ENCODE results near the gene STPG4.

DNA sequence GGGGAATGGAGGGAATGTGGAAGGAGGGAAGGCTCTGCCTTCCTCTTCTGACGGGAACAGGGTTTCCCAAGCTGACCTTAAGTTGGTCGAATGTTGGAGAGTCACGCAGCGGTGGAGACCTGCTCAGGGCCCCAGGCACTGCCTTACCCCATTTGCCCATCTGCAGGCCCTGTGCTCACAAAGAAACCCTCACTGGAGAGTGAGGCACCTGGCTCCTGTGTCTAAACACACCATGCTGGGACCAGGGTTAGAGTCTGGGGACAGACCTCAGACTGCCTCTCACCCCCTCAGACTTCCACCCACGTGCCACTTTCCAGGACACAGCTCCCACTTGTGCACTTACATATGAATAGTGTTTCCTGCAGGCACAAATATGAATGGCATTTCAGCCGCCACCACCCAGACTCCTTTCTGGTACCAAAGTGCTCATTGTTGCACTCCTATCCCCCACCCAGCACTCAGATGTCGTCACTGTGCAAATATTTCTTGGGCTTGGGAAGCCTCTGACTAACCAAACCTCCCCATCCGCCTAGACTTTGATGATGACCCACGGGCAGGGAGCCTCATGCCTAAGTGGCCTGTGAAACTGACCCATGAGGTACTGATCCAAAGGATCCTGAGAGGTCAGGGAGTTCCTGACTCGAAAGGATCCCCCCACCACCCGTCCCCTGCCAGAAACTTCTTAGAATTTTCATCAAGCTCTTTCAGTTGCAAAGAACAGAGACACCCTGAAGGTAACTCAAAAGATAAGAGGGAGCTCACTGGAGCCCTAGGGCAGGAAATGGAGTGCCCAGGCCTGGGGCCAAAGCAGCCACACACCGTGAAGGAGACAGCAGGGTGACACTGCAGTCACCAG is 78.3 kb downstream of the STPG4 start:
- TF ChIP-seq, protein P1, sequence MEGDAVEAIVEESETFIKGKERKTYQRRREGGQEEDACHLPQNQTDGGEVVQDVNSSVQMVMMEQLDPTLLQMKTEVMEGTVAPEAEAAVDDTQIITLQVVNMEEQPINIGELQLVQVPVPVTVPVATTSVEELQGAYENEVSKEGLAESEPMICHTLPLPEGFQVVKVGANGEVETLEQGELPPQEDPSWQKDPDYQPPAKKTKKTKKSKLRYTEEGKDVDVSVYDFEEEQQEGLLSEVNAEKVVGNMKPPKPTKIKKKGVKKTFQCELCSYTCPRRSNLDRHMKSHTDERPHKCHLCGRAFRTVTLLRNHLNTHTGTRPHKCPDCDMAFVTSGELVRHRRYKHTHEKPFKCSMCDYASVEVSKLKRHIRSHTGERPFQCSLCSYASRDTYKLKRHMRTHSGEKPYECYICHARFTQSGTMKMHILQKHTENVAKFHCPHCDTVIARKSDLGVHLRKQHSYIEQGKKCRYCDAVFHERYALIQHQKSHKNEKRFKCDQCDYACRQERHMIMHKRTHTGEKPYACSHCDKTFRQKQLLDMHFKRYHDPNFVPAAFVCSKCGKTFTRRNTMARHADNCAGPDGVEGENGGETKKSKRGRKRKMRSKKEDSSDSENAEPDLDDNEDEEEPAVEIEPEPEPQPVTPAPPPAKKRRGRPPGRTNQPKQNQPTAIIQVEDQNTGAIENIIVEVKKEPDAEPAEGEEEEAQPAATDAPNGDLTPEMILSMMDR (IDR thresholded peaks at IDR 0.05): peak in 3 of 6 experiments; percentile 19 to 55 (median 40)
- TF ChIP-seq POLR2AphosphoS5 (IDR thresholded peaks at IDR 0.05): peak; percentile 22 to 75
- peak in 1 of 4 donors; percentile 3 for TF ChIP-seq POLR2A (IDR thresholded peaks at IDR 0.05)

Data from upper lobe of left lung (tissue), 4 donors.